Measurements from ENCODE around the gene PTCD2. TPM values are rescaled to one million over a fixed set of nuclear protein-coding genes. Genes with fewer than 3 reads are reported as not detected.

Gene PTCD2
- total RNA-seq, 1 donor from 2014 or later: 6.5 TPM

DNA sequence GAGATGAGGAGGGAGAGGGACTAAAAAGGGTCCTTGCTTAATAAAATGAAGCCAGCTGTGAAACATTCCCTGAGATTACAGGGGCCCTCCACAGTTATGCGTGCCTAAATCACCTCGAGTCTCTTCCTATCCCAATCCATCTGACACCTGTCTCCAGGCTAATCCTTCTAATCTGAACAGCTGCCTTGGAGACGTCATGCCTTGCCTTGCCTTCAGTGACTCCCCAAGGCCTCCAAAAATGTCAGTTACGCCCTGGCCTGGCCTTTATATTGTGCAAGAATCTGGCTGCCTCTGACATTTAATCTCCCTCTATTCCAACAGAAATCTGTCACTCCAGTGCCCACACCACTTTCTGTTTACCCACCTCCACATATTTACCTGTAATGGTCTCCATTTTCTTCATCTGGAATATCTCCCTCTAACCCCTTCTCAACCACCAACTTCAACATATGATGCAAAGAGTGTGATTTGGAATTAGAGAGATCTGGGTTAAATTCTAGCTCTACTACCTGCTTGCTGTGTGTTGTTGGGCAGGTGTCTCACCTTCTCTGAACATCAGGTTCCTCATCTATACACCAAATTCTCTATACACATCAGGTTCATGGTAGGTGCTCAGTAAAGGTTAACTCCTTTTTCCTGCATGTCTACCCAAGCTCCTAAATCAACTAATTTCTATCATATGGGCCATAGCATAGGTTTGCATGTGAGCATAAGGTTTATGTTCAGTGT, 57.9 kb downstream of the PTCD2 start:
- no peak overlapping the region for H3K27ac ChIP-seq
- DNase-seq (no peak), ATAC-seq (peak; percentile 24)
- H3K4me1 ChIP-seq: no peaks in the 10 kb centered on the region
- intact Hi-C loops (cut with DNase I): no loop called here
- H3K27me3 ChIP-seq: no peaks in the 10 kb centered on the region
- no peak overlapping the region for H3K4me3 ChIP-seq
- no peaks in the 10 kb centered on the region for H3K9me3 ChIP-seq
- TF ChIP-seq, protein P1, sequence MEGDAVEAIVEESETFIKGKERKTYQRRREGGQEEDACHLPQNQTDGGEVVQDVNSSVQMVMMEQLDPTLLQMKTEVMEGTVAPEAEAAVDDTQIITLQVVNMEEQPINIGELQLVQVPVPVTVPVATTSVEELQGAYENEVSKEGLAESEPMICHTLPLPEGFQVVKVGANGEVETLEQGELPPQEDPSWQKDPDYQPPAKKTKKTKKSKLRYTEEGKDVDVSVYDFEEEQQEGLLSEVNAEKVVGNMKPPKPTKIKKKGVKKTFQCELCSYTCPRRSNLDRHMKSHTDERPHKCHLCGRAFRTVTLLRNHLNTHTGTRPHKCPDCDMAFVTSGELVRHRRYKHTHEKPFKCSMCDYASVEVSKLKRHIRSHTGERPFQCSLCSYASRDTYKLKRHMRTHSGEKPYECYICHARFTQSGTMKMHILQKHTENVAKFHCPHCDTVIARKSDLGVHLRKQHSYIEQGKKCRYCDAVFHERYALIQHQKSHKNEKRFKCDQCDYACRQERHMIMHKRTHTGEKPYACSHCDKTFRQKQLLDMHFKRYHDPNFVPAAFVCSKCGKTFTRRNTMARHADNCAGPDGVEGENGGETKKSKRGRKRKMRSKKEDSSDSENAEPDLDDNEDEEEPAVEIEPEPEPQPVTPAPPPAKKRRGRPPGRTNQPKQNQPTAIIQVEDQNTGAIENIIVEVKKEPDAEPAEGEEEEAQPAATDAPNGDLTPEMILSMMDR (IDR thresholded peaks at IDR 0.05): no peak
- H3K36me3 ChIP-seq: no peaks in the 10 kb centered on the region

DNA sequence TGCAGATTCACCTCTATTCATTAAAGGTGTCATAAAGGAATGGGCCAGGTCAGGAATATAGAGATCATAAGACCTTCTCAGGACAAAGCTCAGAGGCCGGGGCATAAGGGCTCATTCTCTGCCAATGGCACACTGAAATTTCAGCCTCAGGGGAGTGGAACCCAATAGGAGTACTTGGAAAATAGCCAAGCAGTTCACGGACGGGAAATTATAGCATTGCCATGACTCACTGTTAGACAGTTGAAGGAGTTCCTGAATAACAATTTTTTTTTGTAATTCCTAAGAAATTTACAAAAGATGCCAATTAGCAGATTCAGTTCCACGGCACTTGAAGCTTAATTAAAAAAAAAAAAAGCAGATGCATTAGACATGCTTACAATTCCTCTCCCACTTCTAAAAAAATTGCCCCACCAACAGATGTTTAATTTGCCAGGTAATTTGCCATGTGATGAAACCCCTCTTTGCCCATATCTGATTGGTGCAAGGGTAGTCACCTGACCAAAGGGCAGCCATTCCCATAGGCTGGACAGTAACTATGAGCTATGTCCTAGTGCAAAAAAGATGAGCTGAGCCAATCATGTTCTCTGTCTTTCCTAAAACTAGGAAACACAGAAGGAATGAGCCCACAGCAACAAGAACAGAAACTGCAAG, 58.6 kb downstream of the PTCD2 start:
- ATAC-seq (peak; percentile 47), DNase-seq (no peak)
- Histone ChIP-seq H3K36me3 (no peaks in the 10 kb centered on the region), H3K9me3 (no peaks in the 10 kb centered on the region), H3K4me3 (no peak overlapping the region), H3K27ac (no peak overlapping the region), H3K4me1 (no peaks in the 10 kb centered on the region), H3K27me3 (no peaks in the 10 kb centered on the region)
- intact Hi-C loops (cut with DNase I): no loop called here
- TF ChIP-seq, protein P1 (IDR thresholded peaks at IDR 0.05): no peak

DNA sequence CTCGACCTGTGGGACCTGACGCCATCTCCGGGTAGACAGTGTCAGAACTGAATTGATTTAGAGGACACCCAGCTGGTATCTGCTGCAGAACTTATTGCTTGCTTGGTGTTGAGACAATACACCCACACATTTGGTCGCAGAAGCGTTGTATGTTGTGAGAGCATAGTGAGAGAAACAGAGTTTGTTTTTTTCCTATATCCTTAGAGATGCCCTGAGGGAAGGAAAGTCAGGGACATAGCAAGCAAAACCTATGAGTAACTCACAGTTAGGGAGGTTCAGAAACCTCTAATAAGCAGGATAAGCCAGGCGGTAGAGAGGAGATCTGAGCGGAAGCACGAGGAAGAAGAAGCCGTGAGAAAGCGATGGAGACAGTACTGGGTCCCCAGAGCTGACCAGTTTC, 59.8 kb downstream of the PTCD2 start:
- Histone ChIP-seq H3K27ac (no peak overlapping the region), H3K4me1 (no peaks in the 10 kb centered on the region), H3K27me3 (no peaks in the 10 kb centered on the region), H3K9me3 (no peaks in the 10 kb centered on the region), H3K36me3 (no peaks in the 10 kb centered on the region), H3K4me3 (no peak overlapping the region)
- TF ChIP-seq, protein P1 (IDR thresholded peaks at IDR 0.05): no peak
- ATAC-seq (no peak), DNase-seq (no peak)
- intact Hi-C loops (cut with DNase I): no loop called here

- TF ChIP-seq, protein P1 (IDR thresholded peaks at IDR 0.05): no peak
- no peaks in the 10 kb centered on the region for H3K27me3 ChIP-seq
- H3K9me3 ChIP-seq: no peaks in the 10 kb centered on the region
- H3K4me3 ChIP-seq: no peak overlapping the region
- peak; percentile 50 for ATAC-seq
- no peak for DNase-seq
- H3K36me3 ChIP-seq: no peaks in the 10 kb centered on the region
- H3K4me1 ChIP-seq: no peaks in the 10 kb centered on the region
- intact Hi-C loops (cut with DNase I): no loop called here
- H3K27ac ChIP-seq: no peak overlapping the region
These were observed 60.5 kb downstream of the PTCD2 start for GRCh38 chr5:72380492-72381274.

GRCh38 chr5:72383280-72383679, 63.1 kb downstream of the PTCD2 start:
- Histone ChIP-seq H3K9me3 (no peaks in the 10 kb centered on the region), H3K4me1 (peaks cover 4% of the 10 kb centered on the region), H3K27ac (no peak overlapping the region), H3K4me3 (no peak overlapping the region), H3K27me3 (no peaks in the 10 kb centered on the region), H3K36me3 (no peaks in the 10 kb centered on the region)
- ATAC-seq: no peak
- intact Hi-C loops (cut with DNase I): no loop called here
- DNase-seq: no peak
- TF ChIP-seq, protein P1 (IDR thresholded peaks at IDR 0.05): no peak
